K562 (cell line): ENCODE results near the gene DALRD3. TPM values are rescaled to one million over a fixed set of nuclear protein-coding genes. Genes with fewer than 3 reads are reported as not detected.
A peak's percentile ranks its signal among the peaks of the same experiment; 100 is the strongest.

ENCODE experiments used
- CHCHD3 ChIP-seq: fragments of 250-450 bp; sonication (Bioruptor Pico); IDR thresholded peaks from 2 replicates; pipeline ENCODE4 v2.1.2; 2022; ENCODE audit warnings: mild to moderate bottlenecking
- E2F6 ChIP-seq, 2 experiments: IDR thresholded peaks; 2 replicates each; pipeline ENCODE4 v1.6.1; 2011; ENCODE audit warnings: borderline replicate concordance in 1 of 2, control low read depth in 1 of 2, low read depth in 1 of 2, low read length in 1 of 2, mild to moderate bottlenecking in 1 of 2, mixed read lengths in 1 of 2, moderate library complexity in 1 of 2; ENCODE audit not compliant: insufficient read depth in 1 of 2, insufficient read length in 1 of 2, poor library complexity in 1 of 2, severe bottlenecking in 1 of 2; ENCODE audit errors: extremely low read depth in 1 of 2
- E2F8 ChIP-seq: fragments of 450-650 bp; IDR thresholded peaks from 2 replicates; pipeline ENCODE4 v1.7.1; 2018; ENCODE audit warnings: mild to moderate bottlenecking, low read depth; ENCODE audit not compliant: partially characterized antibody
- EGR1 ChIP-seq: fragments of 450-650 bp; conservative IDR thresholded peaks from 2 replicates; pipeline ENCODE4 v1.6.1; 2017; ENCODE audit warnings: mild to moderate bottlenecking
- ETS2 ChIP-seq: IDR thresholded peaks from 2 replicates; pipeline ENCODE4 v1.6.1; 2016; ENCODE audit warnings: borderline replicate concordance, missing genetic modification characterization, mild to moderate bottlenecking, moderate library complexity, missing compliant biosample characterization; ENCODE audit not compliant: poor library complexity, severe bottlenecking
- ETV6 ChIP-seq, 3 experiments: fragments of 150-350 bp in 1 of 3; sonication (generic) in 1 of 3; formaldehyde crosslinking in 1 of 3; IDR thresholded peaks; 2 replicates each; pipeline versions ENCODE4 v1.6.1 to v1.8.0; 2014 to 2022; ENCODE audit warnings: borderline replicate concordance in 2 of 3, low read depth in 2 of 3, antibody characterized with exemption in 1 of 3, low read length in 1 of 3, mild to moderate bottlenecking in 1 of 3, missing genetic modification reagents in 1 of 3
- FOXJ2 ChIP-seq: fragments of 200-800 bp; sonication (Bioruptor generic); IDR thresholded peaks from 2 replicates; pipeline ENCODE4 v1.6.1; 2016; ENCODE audit warnings: missing genetic modification characterization, missing compliant biosample characterization
- GTF2E2 ChIP-seq: fragments of 200-800 bp; sonication (Bioruptor generic); IDR thresholded peaks from 2 replicates; pipeline ENCODE4 v1.6.1; 2016; ENCODE audit warnings: missing genetic modification characterization, missing compliant biosample characterization
- HMGN3 ChIP-seq: IDR thresholded peaks from 2 replicates; pipeline ENCODE4 v1.6.1; 2011; ENCODE audit warnings: borderline replicate concordance, low read depth, mild to moderate bottlenecking, mixed read lengths, low read length; ENCODE audit not compliant: insufficient read length; ENCODE audit errors: extremely low read depth
- KDM4B ChIP-seq, 2 experiments: fragments of 450-650 bp in 1 of 2; sonication (generic) in 1 of 2; IDR thresholded peaks; 2 replicates each; pipeline ENCODE4 v1.6.1; 2016 to 2017; ENCODE audit warnings: borderline replicate concordance in 2 of 2, antibody characterized with exemption in 1 of 2, low read depth in 1 of 2, mild to moderate bottlenecking in 1 of 2
- L3MBTL2 ChIP-seq: fragments of 450-650 bp; IDR thresholded peaks from 2 replicates; pipeline ENCODE4 v1.6.1; 2016; ENCODE audit warnings: mild to moderate bottlenecking, moderate library complexity
- MCM2 ChIP-seq: fragments of 450-650 bp; IDR thresholded peaks from 2 replicates; pipeline ENCODE4 v1.6.1; 2017; ENCODE audit warnings: low read depth, mild to moderate bottlenecking
- MTA3 ChIP-seq: fragments of 450-650 bp; formaldehyde crosslinking; IDR thresholded peaks from 2 replicates; pipeline ENCODE4 v1.6.1; 2017; ENCODE audit warnings: mild to moderate bottlenecking, borderline replicate concordance
- RBBP5 ChIP-seq: fragments of 200-600 bp; sonication (generic); IDR thresholded peaks from 2 replicates; pipeline ENCODE4 v1.6.1; 2012; ENCODE audit warnings: borderline replicate concordance, mild to moderate bottlenecking, low read length, control low read depth, inconsistent platforms; ENCODE audit not compliant: insufficient read depth, poor library complexity, severe bottlenecking
- SRSF9 ChIP-seq: fragments of 200-400 bp; formaldehyde crosslinking; IDR thresholded peaks from 2 replicates; pipeline ENCODE4 v1.6.1; 2017; ENCODE audit warnings: low read depth, low read length, borderline replicate concordance
- TAF9B ChIP-seq: fragments of 450-650 bp; IDR thresholded peaks from 2 replicates; pipeline ENCODE4 v1.6.1; 2018; ENCODE audit warnings: mild to moderate bottlenecking; ENCODE audit not compliant: partially characterized antibody
- XRCC5 ChIP-seq: fragments of 200-400 bp; formaldehyde crosslinking; IDR thresholded peaks from 2 replicates; pipeline ENCODE4 v1.6.1; 2017; ENCODE audit warnings: low read depth, mild to moderate bottlenecking, low read length
- YY1 ChIP-seq, 3 experiments: IDR thresholded peaks; 2 replicates each; pipeline ENCODE4 v1.6.1; 2011; ENCODE audit warnings: low read length in 2 of 3, mild to moderate bottlenecking in 2 of 3, moderate library complexity in 2 of 3, borderline replicate concordance in 1 of 3, control low read depth in 1 of 3, low read depth in 1 of 3; ENCODE audit not compliant: insufficient read depth in 3 of 3, insufficient replicate concordance in 2 of 3, control insufficient read depth in 1 of 3, insufficient read length in 1 of 3; ENCODE audit errors: extremely low read depth in 1 of 3
- ZBTB7A ChIP-seq: IDR thresholded peaks from 2 replicates; pipeline ENCODE4 v1.6.1; 2011; ENCODE audit warnings: low read depth, mild to moderate bottlenecking, low read length, moderate library complexity, borderline replicate concordance; ENCODE audit not compliant: control insufficient read depth
- ZBTB8A ChIP-seq: fragments of 450-650 bp; IDR thresholded peaks from 2 replicates; pipeline ENCODE4 v1.6.1; 2018; ENCODE audit warnings: mild to moderate bottlenecking, moderate library complexity; ENCODE audit not compliant: partially characterized antibody
- ZKSCAN8 ChIP-seq: fragments of 200-800 bp; sonication (Bioruptor generic); IDR thresholded peaks from 2 replicates; pipeline ENCODE4 v1.6.1; 2016; ENCODE audit warnings: missing genetic modification characterization, missing compliant biosample characterization
- ZNF583 ChIP-seq: fragments of 250-450 bp; sonication (Bioruptor Pico); IDR thresholded peaks from 2 replicates; pipeline ENCODE4 v1.4.0; 2020
- polyA plus RNA-seq, 8 experiments: library from polyadenylated mRNA; depleted of rRNA in 4 of 8; stranded (reverse) in 5 of 8; unstranded in 3 of 8; fragments of >200 nt; fragmentation: Nextera tagmentation in 2 of 8; fragmentation: Illumina TruSeq in 1 of 8; extraction: Ambion mirVana in 2 of 8; extraction: Trizol in 1 of 8; gene quantifications; 2 replicates each; pipeline versions ENCODE4 v1.2.1 to v1.2.3, GENCODE V29; 2011 to 2014; ENCODE audit warnings: inconsistent platforms in 1 of 8, missing spikeins in 1 of 8
- total RNA-seq, 7 experiments: library from RNA; depleted of rRNA in 6 of 7; stranded (reverse); fragments of >200 nt in 6 of 7; fragmentation: Illumina TruSeq in 2 of 7; extraction: Trizol in 2 of 7; gene quantifications; 2 replicates each; pipeline versions ENCODE4 v1.2.1 to v1.2.3, GENCODE V29; 2011 to 2021; ENCODE audit warnings: low replicate concordance in 1 of 7

DALRD3 gene
- total and polyA plus RNA-seq, 9 of the 15 experiments (the other 6 are each of a cell fraction or from before 2014, with no cell fraction given), result 6.6 to 31.3 (median 14.4) TPM

- TF ChIP-seq E2F6 (IDR thresholded peaks at IDR 0.05; ENCODE audit: borderline replicate concordance in 1 of 2, extremely low read depth in 1 of 2, insufficient read depth in 1 of 2, insufficient read length in 1 of 2, low read depth in 1 of 2, low read length in 1 of 2, poor library complexity in 1 of 2, severe bottlenecking in 1 of 2) (peak in 1 of 2 experiments; percentile 31), XRCC5 (no peak), TAF9B (no peak), HMGN3 (peak; percentile 49), EGR1 (peak; percentile 93), FOXJ2 (tag) (no peak), KDM4B (IDR thresholded peaks at IDR 0.05; ENCODE audit: borderline replicate concordance in 2 of 2, low read depth in 1 of 2) (no peak), E2F8 (peak; percentile 9), ETV6 (IDR thresholded peaks at IDR 0.05; ENCODE audit: borderline replicate concordance in 1 of 2, low read depth in 2 of 2, low read length in 1 of 2) (no peak), ETV6 (CRISPR knock-in tag; IDR thresholded peaks at IDR 0.05; ENCODE audit: borderline replicate concordance) (no peak), ZNF583 (no peak), ZKSCAN8 (CRISPR knock-in tag) (no peak), CHCHD3 (CRISPR knock-in tag) (no peak), MCM2 (no peak), YY1 (IDR thresholded peaks at IDR 0.05; ENCODE audit: borderline replicate concordance in 1 of 3, control insufficient read depth in 1 of 3, extremely low read depth in 1 of 3, insufficient read depth in 3 of 3, insufficient read length in 1 of 3, insufficient replicate concordance in 2 of 3, low read depth in 1 of 3, low read length in 2 of 3) (no peak), SRSF9 (no peak), MTA3 (peak; percentile 0; the same call in 1 of the 2 replicates), ZBTB8A (no peak), RBBP5 (no peak), GTF2E2 (tag) (no peak), L3MBTL2 (no peak), ZBTB7A (peak; percentile 50; the same call in 1 of the 2 replicates), ETS2 (no peak)
Observed at GRCh38 chr3:49007771-49008528, 10.4 kb downstream of the DALRD3 start (continued).
